ENCODE data around the gene CCDC127.

CCDC127 gene

DNA sequence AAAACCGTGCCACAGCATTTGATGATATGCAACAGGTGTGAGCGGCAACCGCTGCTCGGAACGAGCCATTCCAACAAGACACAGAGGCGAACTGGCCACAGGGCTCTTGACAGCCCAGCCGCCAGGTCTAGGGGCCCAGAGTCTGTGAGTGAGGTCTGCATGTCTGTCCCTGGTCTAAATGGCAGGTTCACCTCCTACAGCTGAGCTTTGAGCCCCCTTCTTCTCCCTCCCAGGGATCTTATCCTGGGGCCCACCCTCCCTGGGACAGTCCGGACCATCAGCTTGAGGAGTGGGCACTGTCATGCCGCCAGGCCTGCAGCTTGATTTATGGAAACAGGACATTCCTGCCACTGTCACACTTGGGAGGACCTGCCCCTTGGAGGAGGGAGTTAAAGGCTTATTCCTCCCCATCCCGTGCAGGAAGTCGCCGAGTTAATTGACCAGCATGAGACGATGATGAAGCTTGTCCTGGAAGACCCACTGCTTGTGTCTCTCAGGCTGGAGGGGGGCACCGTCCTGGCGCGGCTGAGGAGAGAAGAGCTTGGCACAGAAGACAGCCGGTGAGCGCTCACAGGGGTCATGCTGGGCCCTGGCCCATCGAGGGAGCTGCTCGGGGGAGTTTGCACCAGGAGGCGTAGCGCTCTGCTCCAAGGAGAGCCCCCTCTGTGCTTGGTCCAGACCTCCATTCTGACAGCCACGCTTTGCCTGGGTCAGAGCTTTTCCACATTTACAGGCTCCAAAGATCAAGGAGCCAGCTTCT is 62.1 kb downstream of the CCDC127 start:
- H3K4me2 ChIP-seq (ENCODE audit: low read length): no peak overlapping the region
- H3F3A ChIP-seq (ENCODE audit: control insufficient read depth, insufficient read depth): no peaks in the 10 kb centered on the region
- no peak for TF ChIP-seq EZH2phosphoT487 (IDR thresholded peaks at IDR 0.05; ENCODE audit: borderline replicate concordance, low read length)
- TF ChIP-seq, protein P1, sequence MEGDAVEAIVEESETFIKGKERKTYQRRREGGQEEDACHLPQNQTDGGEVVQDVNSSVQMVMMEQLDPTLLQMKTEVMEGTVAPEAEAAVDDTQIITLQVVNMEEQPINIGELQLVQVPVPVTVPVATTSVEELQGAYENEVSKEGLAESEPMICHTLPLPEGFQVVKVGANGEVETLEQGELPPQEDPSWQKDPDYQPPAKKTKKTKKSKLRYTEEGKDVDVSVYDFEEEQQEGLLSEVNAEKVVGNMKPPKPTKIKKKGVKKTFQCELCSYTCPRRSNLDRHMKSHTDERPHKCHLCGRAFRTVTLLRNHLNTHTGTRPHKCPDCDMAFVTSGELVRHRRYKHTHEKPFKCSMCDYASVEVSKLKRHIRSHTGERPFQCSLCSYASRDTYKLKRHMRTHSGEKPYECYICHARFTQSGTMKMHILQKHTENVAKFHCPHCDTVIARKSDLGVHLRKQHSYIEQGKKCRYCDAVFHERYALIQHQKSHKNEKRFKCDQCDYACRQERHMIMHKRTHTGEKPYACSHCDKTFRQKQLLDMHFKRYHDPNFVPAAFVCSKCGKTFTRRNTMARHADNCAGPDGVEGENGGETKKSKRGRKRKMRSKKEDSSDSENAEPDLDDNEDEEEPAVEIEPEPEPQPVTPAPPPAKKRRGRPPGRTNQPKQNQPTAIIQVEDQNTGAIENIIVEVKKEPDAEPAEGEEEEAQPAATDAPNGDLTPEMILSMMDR (IDR thresholded peaks at IDR 0.05; ENCODE audit: low read depth, low read length, poor library complexity, severe bottlenecking): no peak
- H4K20me1 ChIP-seq (ENCODE audit: control insufficient read depth, insufficient read depth, low read depth, low read length): no peaks in the 10 kb centered on the region
- H3K27ac ChIP-seq (ENCODE audit: low read depth, low read length): no peak overlapping the region
- no peaks in the 10 kb centered on the region for H3K4me1 ChIP-seq (ENCODE audit: control insufficient read depth, low read length)
- no peaks in the 10 kb centered on the region for H3K9me3 ChIP-seq (ENCODE audit: control insufficient read depth, insufficient read depth, low read length)
- no peaks in the 10 kb centered on the region for H3K79me2 ChIP-seq (ENCODE audit: control insufficient read depth, low read length)
- H3K4me3 ChIP-seq (ENCODE audit: low read length): no peak overlapping the region
- no peaks in the 10 kb centered on the region for H3K27me3 ChIP-seq (ENCODE audit: control insufficient read depth, low read length)
- H3K9me2 ChIP-seq (replicated peaks; ENCODE audit: control insufficient read depth, low read length): no peaks in the 10 kb centered on the region
- no peaks in the 10 kb centered on the region for H3K36me3 ChIP-seq (ENCODE audit: control insufficient read depth, low read length)

DNA sequence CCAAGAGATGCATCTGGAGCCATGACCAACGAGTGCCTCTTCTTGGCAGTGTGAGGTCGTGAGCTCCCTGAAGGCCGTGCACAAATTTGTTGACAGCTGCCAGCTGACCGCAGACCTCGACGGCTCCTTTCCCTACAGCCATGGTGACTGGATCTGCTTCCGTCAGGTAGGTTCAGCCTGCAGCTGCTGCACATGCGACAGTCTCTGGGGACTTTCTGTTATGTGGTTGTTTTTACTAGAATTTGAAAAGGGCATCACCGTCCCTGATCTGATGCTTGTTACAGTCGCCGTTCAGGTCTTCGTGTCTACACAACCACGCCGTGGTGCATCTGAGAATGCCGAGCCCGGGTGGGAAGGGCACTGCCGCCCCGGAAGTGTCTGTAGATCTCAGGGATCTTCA is 63.1 kb downstream of the CCDC127 start:
- H3K27ac ChIP-seq (ENCODE audit: low read depth, low read length): no peak overlapping the region
- H3F3A ChIP-seq (ENCODE audit: control insufficient read depth, insufficient read depth): no peaks in the 10 kb centered on the region
- no peaks in the 10 kb centered on the region for H3K79me2 ChIP-seq (ENCODE audit: control insufficient read depth, low read length)
- H3K4me2 ChIP-seq (ENCODE audit: low read length): no peak overlapping the region
- no peaks in the 10 kb centered on the region for H3K9me2 ChIP-seq (replicated peaks; ENCODE audit: control insufficient read depth, low read length)
- H3K9me3 ChIP-seq (ENCODE audit: control insufficient read depth, insufficient read depth, low read length): no peaks in the 10 kb centered on the region
- no peaks in the 10 kb centered on the region for H3K27me3 ChIP-seq (ENCODE audit: control insufficient read depth, low read length)
- no peaks in the 10 kb centered on the region for H4K20me1 ChIP-seq (ENCODE audit: control insufficient read depth, insufficient read depth, low read depth, low read length)
- no peaks in the 10 kb centered on the region for H3K36me3 ChIP-seq (ENCODE audit: control insufficient read depth, low read length)
- no peak for TF ChIP-seq EZH2phosphoT487 (IDR thresholded peaks at IDR 0.05; ENCODE audit: borderline replicate concordance, low read length)
- TF ChIP-seq, protein P1 (IDR thresholded peaks at IDR 0.05; ENCODE audit: low read depth, low read length, poor library complexity, severe bottlenecking): no peak
- no peaks in the 10 kb centered on the region for H3K4me1 ChIP-seq (ENCODE audit: control insufficient read depth, low read length)
- H3K4me3 ChIP-seq (ENCODE audit: low read length): no peak overlapping the region

DNA sequence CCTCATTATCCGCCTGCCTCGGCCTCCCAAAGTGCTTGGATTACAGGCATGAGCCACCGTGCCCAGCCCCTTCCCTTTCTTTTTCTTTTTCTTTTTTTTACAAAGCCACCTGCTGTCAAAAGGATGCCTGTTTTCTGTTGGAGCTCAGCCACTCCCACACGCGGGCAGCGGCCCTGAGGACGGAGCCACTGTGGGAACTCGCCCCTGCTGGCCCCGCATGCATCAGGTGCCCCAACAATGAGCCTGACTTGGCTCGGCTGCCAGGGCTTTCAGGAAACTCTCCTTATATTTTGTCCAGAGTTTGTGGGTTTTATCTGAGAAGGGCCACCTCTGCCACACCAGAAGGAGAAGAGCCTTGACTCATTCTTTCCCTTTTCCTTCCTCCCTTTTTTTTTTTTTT is 63.7 kb downstream of the CCDC127 start:
- no peak overlapping the region for H3K4me2 ChIP-seq (ENCODE audit: low read length)
- H3K9me3 ChIP-seq (ENCODE audit: control insufficient read depth, insufficient read depth, low read length): no peaks in the 10 kb centered on the region
- TF ChIP-seq, protein P1 (IDR thresholded peaks at IDR 0.05; ENCODE audit: low read depth, low read length, poor library complexity, severe bottlenecking): no peak
- no peak for TF ChIP-seq EZH2phosphoT487 (IDR thresholded peaks at IDR 0.05; ENCODE audit: borderline replicate concordance, low read length)
- H3K4me1 ChIP-seq (ENCODE audit: control insufficient read depth, low read length): no peaks in the 10 kb centered on the region
- no peak overlapping the region for H3K4me3 ChIP-seq (ENCODE audit: low read length)
- no peaks in the 10 kb centered on the region for H3K9me2 ChIP-seq (replicated peaks; ENCODE audit: control insufficient read depth, low read length)
- H3K27ac ChIP-seq (ENCODE audit: low read depth, low read length): no peak overlapping the region
- no peaks in the 10 kb centered on the region for H3K27me3 ChIP-seq (ENCODE audit: control insufficient read depth, low read length)
- H3F3A ChIP-seq (ENCODE audit: control insufficient read depth, insufficient read depth): no peaks in the 10 kb centered on the region
- no peaks in the 10 kb centered on the region for H4K20me1 ChIP-seq (ENCODE audit: control insufficient read depth, insufficient read depth, low read depth, low read length)
- H3K36me3 ChIP-seq (ENCODE audit: control insufficient read depth, low read length): no peaks in the 10 kb centered on the region
- H3K79me2 ChIP-seq (ENCODE audit: control insufficient read depth, low read length): no peaks in the 10 kb centered on the region

Measured in DOHH2 (cell line).